HS-27A (cell line): ENCODE data around the gene SPSB1.

Source experiments
- DNase-seq: peaks from one replicate; pipeline ENCODE4 v3.0.0-alpha.2; 2012; ENCODE audit warnings: low read depth, missing footprints

SPSB1 gene

GRCh38 chr1:9394010-9394409 lies 101.3 kb downstream of the SPSB1 start:
- DNase-seq, result no peak

DNA sequence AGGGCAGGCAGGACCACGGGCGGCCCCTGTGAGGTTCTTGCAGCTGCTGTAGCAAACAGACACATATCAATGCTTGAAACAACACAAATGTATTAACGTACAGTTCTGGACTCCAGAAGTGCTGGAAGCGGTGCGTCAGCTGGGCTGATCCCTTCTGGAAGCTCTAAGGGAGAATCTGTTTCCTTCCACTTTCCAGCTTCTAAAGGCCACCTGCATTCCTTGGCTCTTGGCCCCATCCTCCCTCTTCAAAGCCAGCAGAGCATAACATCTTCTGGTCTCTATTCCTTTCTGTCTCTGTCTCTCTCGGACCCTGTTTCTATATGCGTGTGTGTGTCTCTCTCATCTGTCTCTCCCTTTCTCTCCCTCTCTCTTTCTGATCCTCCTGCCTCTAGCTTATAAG lies 102.3 kb downstream of the SPSB1 start:
- DNase-seq, result no peak

- no peak for DNase-seq
Measured at GRCh38 chr1:9397047-9397446, 104.4 kb downstream of the SPSB1 start.

- no peak for DNase-seq
Measured at GRCh38 chr1:9397997-9398526, 105.4 kb downstream of the SPSB1 start.

- no peak for DNase-seq
Measured at GRCh38 chr1:9399510-9400424, 107.1 kb downstream of the SPSB1 start.

DNA sequence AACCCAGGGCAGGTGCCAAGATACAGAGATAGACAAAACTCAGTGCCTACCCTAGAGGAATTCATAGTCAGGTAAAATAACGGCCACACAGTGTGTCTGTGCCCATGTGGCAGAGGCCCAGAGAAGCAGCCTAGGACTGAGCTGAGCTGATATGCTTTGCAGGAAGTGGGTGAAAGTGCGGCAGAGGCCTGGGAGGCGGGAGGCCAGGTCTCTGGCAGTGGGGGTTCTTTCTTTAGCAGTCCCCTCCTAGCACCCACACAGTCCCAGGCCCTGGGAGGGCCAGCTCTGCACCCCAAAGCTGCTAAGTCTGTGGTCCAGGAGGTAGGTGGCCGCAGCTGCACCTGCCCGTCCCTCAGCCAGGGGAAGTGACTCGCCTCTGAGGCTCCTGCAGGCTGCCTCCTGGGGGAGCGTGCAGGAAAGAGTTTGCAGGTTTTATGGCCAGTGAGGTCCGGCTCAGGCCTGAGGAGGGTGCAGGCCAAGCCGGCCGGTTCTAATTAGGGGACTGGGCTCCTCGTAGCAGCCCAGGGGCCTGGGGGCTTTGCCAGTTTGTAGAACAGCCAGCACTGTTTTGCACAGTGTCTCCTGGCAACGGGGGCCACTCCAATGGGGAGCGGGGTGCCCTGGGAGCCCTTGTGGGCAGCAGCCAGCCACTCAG lies 107.9 kb downstream of the SPSB1 start:
- DNase-seq, result no peak

DNA sequence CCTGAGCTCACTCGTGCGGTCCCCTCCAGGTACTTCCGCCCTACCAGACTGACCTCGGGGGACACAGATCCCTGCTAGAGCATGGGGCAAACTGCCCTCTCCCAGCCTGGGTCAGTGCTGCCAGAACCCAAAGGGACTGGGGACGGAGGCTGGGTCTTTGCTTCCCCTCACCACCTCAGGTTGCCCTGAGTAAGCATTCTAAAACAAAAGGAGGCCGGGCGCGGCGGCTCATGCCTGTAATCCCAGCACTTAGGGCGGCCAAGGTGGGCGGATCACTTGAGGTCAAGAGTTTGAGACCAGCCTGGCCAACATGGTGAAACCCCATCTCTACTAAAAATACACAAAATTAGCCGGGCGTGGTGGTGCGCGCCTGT lies 108.4 kb downstream of the SPSB1 start:
- DNase-seq, result no peak

DNA sequence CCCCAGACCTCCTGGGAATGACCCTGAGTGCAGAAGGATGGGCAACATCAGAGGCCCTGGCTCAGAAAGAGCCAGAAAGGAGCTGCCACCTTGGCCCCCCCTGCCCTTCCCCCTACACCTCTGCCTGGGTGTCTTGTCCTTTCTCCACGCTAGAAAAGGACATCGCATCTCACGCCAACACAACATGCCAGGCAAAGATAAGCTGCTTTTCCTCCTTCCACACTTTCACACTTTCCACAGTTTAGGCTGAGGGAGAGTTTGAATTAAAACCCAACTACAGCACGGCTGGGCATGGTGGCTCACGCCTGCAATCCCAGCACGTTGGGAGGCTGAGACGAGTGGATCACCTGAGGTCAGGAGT lies 109.5 kb downstream of the SPSB1 start:
- no peak for DNase-seq

DNA sequence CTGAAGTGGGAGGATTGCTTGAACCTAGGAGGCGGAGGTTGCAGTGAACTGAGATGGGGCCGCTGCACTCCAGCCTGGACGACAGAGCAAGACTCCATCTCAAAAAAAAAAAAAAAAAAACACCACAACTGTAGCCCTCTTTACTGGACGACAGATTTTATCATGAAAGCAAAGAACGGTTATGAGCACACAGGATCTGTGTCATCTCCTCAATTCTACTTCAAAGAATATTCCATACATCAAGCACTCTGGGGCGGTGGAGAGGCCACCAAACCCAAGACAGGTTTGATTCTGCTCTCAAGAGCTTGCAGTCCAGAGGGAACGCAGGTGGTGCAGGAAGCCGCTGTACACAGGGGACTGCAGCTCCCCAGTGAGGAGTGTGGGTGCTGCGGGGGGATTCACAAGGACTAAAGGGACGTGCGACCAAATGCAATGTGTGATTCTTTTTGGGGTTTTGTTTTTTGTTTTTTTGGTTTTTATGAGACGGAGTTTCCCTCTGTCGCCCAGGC lies 110.1 kb downstream of the SPSB1 start:
- no peak for DNase-seq

- DNase-seq, result no peak
Measured at GRCh38 chr1:9404117-9404914, 111.6 kb downstream of the SPSB1 start.

DNA sequence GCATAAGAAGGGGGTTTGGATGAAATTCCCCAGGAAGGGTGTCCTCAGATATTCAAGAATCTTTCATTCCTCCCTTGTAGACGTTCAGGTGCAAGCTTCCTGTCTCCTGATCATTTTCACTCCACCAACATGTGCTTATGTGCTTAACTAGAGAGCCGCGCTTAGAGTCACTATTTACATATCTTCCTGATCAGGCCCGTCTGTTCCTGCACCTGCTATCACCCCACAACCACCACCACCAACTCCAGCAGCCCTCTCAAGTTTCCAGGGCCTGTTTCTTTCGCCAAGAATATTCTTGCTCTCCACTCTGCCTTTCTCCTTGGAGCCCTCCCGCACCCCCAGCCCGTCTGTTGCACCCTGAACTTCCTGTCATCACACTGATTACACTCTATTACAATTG lies 113.4 kb downstream of the SPSB1 start:
- DNase-seq, result no peak

DNA sequence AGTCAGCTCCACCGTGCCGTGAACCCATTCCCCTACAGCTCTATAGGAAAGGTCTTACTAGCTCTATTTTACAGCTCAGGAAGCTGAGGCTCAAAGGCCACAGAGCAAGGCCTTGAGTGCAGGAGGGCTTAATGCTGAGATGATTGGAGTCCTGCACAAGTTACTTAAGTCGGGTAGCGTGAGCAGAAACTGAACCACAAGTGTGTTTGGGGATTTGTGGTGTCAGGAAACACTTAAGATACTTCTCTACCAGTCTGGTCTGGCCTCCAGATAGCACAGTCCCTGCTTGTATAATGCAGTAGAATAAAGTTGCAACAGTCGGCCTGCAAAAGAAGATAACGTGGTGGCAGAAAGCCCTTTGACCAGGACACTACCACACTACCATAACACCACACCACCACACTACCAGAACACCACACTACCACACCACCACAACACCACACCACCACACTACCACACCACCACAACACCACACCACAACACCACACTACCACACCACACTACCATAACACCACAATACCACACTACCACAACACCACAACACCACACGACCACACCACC lies 118.1 kb downstream of the SPSB1 start:
- no peak for DNase-seq

- DNase-seq, result peak; percentile 78
Measured at GRCh38 chr1:9413071-9413876, 120.6 kb downstream of the SPSB1 start.

DNA sequence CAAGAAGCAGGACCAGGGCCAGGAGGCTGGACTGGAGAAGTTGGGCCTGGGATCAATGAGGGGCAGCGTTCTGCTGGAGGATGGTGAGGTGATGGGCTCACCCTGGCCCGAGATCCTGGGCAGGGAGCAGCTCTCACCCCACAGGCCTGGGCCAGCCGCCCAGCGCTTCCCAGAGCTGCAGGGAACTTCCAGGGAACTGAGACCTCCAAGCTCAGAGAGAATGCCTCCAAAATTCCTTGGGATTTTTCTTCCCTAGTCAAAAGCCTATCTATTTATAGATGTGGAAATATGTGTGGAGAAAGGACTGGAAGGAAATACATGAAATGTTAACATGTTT lies 121.2 kb downstream of the SPSB1 start:
- DNase-seq, result no peak

DNA sequence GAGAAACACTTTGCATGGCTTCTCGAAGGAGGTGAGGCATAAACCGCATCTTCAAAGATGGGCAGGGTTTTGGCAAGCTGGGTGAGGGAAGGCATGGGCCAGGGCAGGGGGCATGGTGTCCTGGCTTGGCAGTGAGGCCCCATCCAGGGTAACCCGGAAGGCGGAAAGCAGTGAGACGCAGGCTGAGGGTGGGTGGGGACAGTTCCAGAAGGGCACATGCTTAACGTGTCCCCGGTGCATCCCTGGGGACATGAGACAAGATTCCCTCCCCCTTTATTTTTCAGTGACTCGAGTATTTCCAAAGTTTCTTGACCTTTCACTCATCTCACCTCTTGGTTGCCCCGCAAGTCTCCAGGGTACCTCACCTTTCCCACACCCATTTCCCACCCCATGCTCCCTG lies 123.8 kb downstream of the SPSB1 start:
- DNase-seq, result no peak

GRCh38 chr1:9416918-9417500 lies 124.3 kb downstream of the SPSB1 start:
- no peak for DNase-seq

DNA sequence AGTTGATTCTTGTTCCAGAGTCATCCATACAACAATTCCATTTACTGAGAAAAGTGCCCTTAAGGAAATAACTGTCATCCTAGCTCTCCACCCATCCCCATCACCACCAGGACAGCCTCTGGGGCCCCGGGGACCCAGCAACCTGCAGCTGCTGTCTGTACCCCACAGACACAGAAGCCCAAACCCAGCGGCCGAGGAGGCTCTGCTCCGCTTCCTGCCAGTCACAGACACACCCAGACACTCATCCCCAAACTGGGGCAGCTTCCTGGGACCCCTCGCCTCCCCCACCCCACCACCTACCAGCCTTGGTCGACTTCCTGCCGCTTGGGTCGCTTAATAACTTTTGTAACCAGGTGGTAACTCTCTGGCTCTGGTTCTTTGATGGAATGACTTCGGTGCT lies 125.0 kb downstream of the SPSB1 start:
- DNase-seq, result no peak

GRCh38 chr1:9418851-9419250 lies 126.2 kb downstream of the SPSB1 start:
- no peak for DNase-seq
